Measurements from ENCODE around the gene INSYN2B. TPM values are rescaled to one million over a fixed set of nuclear protein-coding genes. Genes with fewer than 3 reads are reported as not detected.

INSYN2B gene
- total and polyA plus RNA-seq, 2 of the 4 experiments (the other 2 are of a cell fraction), result 9.1 to 33.5 TPM

DNA sequence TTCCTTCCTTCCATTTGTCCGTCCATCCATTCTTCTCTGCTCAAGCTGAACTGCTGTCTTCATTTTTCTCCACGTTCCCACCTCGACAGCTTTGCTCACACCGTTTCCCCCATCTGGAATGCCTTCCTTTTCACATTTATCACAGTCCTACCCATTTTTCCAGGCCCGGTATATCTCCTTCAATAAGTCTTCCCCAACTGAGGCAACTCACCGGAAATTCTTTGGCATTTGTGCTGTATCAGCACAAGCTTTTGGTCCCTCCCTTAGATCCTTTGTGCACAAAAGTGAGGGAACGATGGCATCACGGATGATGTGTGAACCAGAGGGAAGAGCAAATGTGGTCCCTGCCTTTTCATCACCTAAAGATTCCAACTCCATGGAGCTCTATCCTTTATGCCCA is 45.6 kb upstream of the INSYN2B start:
- CTCF ChIA-PET, result no interaction called here
- no peaks in the 10 kb centered on the region for H3K9me3 ChIP-seq (ENCODE audit: control insufficient read depth, insufficient read depth, low read length)
- in situ Hi-C loops (cut with MboI; ENCODE audit: low sequenced_read_pairs), result no loop called here

More for the DNA sequence above, 45.6 kb upstream of the INSYN2B start:
- Histone ChIP-seq H2AK5ac (ENCODE audit: low read depth, low read length) (no peak overlapping the region), H3K18ac (ENCODE audit: low read depth, low read length) (no peak overlapping the region), H2AK9ac (replicated peaks; ENCODE audit: low read depth, low read length, poor library complexity) (no peak overlapping the region), H3K9me1 (ENCODE audit: insufficient read depth, low read length) (no peaks in the 10 kb centered on the region), H3K9ac (ENCODE audit: low read depth, low read length) (no peak overlapping the region), H4K8ac (ENCODE audit: low read depth in 2 of 2, low read length in 2 of 2) (no peak overlapping the region), H3K79me1 (ENCODE audit: low read depth in 1 of 2, low read length in 2 of 2) (no peaks in the 10 kb centered on the region), H3K4ac (ENCODE audit: low read depth, low read length) (no peak overlapping the region), H3K23ac (ENCODE audit: low read depth, low read length) (no peak overlapping the region), H4K20me1 (ENCODE audit: insufficient read depth, low read length) (no peaks in the 10 kb centered on the region), H2BK120ac (ENCODE audit: low read depth, low read length) (no peak overlapping the region), H2BK20ac (ENCODE audit: low read depth, low read length) (no peak overlapping the region), H3K4me2 (ENCODE audit: low read depth, low read length) (no peak overlapping the region), H2AFZ (replicated peaks; ENCODE audit: low read length, poor library complexity) (no peak overlapping the region), H2BK15ac (ENCODE audit: low read depth, low read length) (no peak overlapping the region), H4K5ac (ENCODE audit: low read depth, low read length) (no peak overlapping the region), H3K36me3 (ENCODE audit: control insufficient read depth, insufficient read depth, low read length) (no peaks in the 10 kb centered on the region), H4K91ac (ENCODE audit: insufficient read depth, low read depth, low read length) (no peak overlapping the region), H3K14ac (replicated peaks; ENCODE audit: low read depth, low read length) (no peak overlapping the region), H3K56ac (ENCODE audit: extremely low read depth, insufficient read depth, low read length) (no peak overlapping the region), H2BK5ac (ENCODE audit: low read depth, low read length, poor library complexity, severe bottlenecking) (no peak overlapping the region), H3K4me1 (ENCODE audit: control insufficient read depth, insufficient read depth, low read length) (no peaks in the 10 kb centered on the region), H3K27ac (ENCODE audit: insufficient read depth, low read length) (no peak overlapping the region), H3K4me3 (ENCODE audit: insufficient read depth, low read depth, low read length) (no peak overlapping the region), H3K27me3 (ENCODE audit: control insufficient read depth, insufficient read depth, low read length) (peaks cover 6% of the 10 kb centered on the region)
- WGBS, 2 experiments (ENCODE audit: extremely low coverage in 2 of 2, insufficient read length in 1 of 2), result 62% methylated on average over 6 of the region's 8 CpGs; no CpG with 5 or more reads in 1 of the 2 experiments
- no TSS peak for BruUV-seq (replicated peaks)
- DNase-seq (no peak), ATAC-seq (ENCODE audit: low read depth) (no peak)
- POLR2A ChIA-PET (ENCODE audit: unreplicated experiment), result no interaction called here
- intact Hi-C loops (cut with micrococcal nuclease), result no loop called here
- dilution Hi-C loops (cut with HindIII; ENCODE audit: low sequenced_read_pairs, unreplicated experiment), result no loop called here
- TF ChIP-seq RCOR1 (IDR thresholded peaks at IDR 0.05; ENCODE audit: insufficient replicate concordance, low read length), result no peak
- TF ChIP-seq, protein P1, sequence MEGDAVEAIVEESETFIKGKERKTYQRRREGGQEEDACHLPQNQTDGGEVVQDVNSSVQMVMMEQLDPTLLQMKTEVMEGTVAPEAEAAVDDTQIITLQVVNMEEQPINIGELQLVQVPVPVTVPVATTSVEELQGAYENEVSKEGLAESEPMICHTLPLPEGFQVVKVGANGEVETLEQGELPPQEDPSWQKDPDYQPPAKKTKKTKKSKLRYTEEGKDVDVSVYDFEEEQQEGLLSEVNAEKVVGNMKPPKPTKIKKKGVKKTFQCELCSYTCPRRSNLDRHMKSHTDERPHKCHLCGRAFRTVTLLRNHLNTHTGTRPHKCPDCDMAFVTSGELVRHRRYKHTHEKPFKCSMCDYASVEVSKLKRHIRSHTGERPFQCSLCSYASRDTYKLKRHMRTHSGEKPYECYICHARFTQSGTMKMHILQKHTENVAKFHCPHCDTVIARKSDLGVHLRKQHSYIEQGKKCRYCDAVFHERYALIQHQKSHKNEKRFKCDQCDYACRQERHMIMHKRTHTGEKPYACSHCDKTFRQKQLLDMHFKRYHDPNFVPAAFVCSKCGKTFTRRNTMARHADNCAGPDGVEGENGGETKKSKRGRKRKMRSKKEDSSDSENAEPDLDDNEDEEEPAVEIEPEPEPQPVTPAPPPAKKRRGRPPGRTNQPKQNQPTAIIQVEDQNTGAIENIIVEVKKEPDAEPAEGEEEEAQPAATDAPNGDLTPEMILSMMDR (conservative IDR thresholded peaks at IDR 0.05; ENCODE audit: low read depth, low read length), result no peak
- TF ChIP-seq POLR2A (IDR thresholded peaks at IDR 0.05; ENCODE audit: low read depth, low read length), result no peak
- no peak for TF ChIP-seq BHLHE40 (IDR thresholded peaks at IDR 0.05; ENCODE audit: low read depth, low read length)
- TF ChIP-seq NFE2L2 (IDR thresholded peaks at IDR 0.05; ENCODE audit: low read depth, low read length), result no peak
- no peak for TF ChIP-seq FOS (IDR thresholded peaks at IDR 0.05; ENCODE audit: low read depth, low read length)
- TF ChIP-seq MAZ (IDR thresholded peaks at IDR 0.05; ENCODE audit: borderline replicate concordance, low read depth, low read length), result no peak
- no peak for TF ChIP-seq MXI1 (IDR thresholded peaks at IDR 0.05; ENCODE audit: borderline replicate concordance, low read depth, low read length)
- no peak for TF ChIP-seq CHD1 (IDR thresholded peaks at IDR 0.05; ENCODE audit: low read depth, low read length)
- no peak for TF ChIP-seq CEBPB (IDR thresholded peaks at IDR 0.05; ENCODE audit: low read depth, low read length)
- TF ChIP-seq, protein P2, sequence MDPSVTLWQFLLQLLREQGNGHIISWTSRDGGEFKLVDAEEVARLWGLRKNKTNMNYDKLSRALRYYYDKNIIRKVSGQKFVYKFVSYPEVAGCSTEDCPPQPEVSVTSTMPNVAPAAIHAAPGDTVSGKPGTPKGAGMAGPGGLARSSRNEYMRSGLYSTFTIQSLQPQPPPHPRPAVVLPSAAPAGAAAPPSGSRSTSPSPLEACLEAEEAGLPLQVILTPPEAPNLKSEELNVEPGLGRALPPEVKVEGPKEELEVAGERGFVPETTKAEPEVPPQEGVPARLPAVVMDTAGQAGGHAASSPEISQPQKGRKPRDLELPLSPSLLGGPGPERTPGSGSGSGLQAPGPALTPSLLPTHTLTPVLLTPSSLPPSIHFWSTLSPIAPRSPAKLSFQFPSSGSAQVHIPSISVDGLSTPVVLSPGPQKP (IDR thresholded peaks at IDR 0.05; ENCODE audit: borderline replicate concordance, low read depth, low read length), result no peak
- TF ChIP-seq RAD21 (IDR thresholded peaks at IDR 0.05; ENCODE audit: low read length), result no peak
- TF ChIP-seq, protein P3, sequence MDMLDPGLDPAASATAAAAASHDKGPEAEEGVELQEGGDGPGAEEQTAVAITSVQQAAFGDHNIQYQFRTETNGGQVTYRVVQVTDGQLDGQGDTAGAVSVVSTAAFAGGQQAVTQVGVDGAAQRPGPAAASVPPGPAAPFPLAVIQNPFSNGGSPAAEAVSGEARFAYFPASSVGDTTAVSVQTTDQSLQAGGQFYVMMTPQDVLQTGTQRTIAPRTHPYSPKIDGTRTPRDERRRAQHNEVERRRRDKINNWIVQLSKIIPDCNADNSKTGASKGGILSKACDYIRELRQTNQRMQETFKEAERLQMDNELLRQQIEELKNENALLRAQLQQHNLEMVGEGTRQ (IDR thresholded peaks at IDR 0.05; ENCODE audit: low read depth, low read length), result no peak
- no peak for TF ChIP-seq MAFK (IDR thresholded peaks at IDR 0.05; ENCODE audit: low read depth, low read length)
